Stimulated activated CD4-positive, alpha-beta T cell treated with anti-CD3 and anti-CD28 coated beads, Interleukin-2, amount 100 ng/mL, for 48 hours (primary cell): Measurements from ENCODE around the gene DTNB.
"Not testable (repeated sequence)": the region's sequence is repeated elsewhere in the genome, so short reads cannot be mapped to it uniquely, and the experiment has no call there.

Experiments used
- DNase-seq, 2 donors: peaks; one replicate each; pipeline ENCODE4 v3.0.0-alpha.2; 2020

The DTNB gene

DNA sequence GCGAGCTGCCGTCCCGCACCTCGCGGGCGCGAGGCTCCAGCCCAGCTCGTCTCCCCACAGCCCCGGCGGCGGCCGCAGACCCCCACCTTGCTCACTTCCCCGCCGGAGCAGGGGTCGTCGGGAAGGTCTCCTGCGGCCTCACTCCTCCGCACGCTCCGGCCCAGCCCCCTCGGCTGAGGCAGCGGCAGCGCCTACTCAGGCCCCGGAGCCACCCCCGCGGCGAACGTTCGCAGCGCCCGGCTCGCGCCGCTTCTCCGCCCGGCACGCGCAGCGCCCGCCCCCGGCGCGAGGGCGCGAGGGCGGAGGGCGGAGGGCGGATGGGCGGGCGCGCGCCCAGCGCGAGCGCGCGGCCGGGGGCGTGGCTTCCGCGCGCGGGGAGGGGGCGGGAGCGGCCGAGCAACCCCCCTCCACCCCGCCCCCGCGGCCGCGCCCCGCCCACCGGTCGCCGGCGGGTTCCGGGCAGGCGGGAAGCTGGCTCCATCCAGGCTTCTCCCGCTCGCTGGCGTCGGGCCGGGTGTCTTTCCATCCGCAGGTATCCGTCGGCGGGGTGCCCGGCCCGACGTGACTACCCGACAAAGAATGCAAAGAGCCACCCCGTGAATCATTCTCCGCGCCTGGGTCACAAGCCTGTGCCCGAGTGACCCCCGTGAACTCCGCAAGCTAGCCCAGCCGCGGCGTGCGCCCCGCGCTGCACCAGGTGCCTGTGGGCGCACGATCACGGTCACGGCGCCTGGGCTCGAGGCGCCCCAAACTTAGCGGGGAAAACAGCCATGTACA is at the start of gene DTNB:
Gene DTNB (minus strand): TSS at position 278 of the 777 bp plus-strand sequence. CDS start 20,917 bp downstream, outside the sequence.
- peak; percentile 61 to 69 for DNase-seq

DNA sequence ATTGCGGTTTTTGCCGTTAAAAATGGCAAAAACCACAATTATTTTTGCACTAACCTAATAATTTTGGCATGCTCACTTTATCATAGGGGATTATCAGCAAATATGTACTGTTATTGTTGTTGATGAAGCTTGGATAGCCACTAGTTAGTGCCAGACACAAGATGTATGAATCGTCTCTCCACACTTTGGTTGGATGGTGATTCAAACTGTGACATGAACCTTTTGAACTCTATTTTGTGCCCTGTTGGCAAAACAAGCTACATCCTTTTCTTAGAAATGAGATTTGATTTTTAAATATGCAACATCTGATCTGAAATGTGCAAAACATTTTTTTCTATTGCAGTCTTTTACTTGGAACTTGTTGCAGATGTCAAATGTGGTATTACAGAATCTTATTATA is 48.8 kb upstream of the DTNB start:
- no peak for DNase-seq

- no peak for DNase-seq
Observed at GRCh38 chr2:25720575-25720974, 47.2 kb upstream of the DTNB start.

GRCh38 chr2:25714740-25715139 is 41.4 kb upstream of the DTNB start:
- no peak for DNase-seq

DNA sequence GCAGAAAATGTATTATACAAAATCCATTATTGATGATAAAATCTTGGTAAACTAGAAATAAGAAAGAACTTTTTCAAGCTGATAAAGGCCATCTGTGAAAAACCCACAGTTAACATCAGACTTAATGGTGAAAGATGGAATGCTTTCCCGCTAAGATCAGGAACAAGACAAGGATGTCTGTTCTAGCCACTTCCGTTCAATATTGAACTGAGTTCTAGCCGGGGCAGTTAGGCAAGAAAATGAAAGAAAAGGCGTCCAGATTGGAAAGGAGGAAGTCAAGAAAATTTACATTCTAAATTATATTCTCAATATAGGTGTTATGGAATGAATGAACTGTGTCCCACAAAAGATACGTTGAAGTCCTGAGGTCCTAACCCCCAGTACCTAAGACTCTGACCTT is 39.1 kb upstream of the DTNB start:
- DNase-seq, result no peak

- DNase-seq, result no peak
Observed at GRCh38 chr2:25711675-25712354, 38.4 kb upstream of the DTNB start.

DNA sequence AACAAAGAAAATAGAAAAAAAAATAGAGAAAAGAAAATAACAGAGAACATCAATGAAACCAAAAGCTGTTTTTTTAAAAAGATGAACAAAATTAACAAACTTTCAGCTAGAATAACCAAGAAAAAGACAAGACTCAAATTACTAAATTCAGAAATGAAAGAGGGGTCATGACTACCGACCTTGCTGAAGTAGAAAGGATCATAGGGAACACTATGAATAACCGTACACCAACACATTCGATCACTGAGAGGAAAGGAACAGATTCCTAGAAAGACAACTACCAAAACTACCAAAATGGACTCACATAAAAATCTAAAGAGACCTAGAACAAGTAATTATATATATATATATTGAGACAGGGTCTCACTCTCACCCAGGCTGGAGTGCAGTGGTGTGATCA is 37.4 kb upstream of the DTNB start:
- DNase-seq, result no peak

- DNase-seq, result no peak
Observed at GRCh38 chr2:25709349-25709748, 36.0 kb upstream of the DTNB start.

DNA sequence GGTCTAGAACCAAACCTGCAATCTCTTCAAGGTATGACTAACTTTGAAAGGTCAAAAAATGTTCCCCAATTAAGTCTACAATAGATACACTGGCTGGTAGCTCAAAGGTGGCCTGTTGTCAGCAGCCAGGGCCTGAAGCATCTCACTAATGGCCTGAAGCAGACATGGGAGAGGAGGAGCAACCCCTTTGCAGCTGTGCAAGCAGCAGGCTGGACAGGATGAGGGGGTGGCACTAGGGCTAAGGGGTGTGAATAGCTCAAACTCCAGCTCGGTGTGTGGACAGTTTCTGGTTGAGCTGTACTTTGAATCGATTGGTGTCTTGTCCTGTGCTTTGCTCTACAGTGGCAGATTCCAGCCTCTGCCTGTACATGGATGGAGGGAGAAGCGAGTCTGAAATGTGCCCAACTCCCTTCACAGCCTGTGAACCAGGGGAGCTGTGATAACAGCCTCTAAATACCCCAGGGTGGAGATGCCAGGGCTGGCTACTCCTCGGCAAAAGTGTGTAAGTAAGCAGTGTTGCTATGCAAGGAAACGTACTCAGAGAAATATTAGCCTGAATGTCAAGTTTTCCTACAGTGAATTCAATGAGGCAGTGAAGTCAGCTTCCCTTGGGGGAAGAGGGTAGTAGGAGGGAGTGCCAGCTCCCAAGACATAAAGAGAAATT is 34.7 kb upstream of the DTNB start:
- DNase-seq, result no peak

DNA sequence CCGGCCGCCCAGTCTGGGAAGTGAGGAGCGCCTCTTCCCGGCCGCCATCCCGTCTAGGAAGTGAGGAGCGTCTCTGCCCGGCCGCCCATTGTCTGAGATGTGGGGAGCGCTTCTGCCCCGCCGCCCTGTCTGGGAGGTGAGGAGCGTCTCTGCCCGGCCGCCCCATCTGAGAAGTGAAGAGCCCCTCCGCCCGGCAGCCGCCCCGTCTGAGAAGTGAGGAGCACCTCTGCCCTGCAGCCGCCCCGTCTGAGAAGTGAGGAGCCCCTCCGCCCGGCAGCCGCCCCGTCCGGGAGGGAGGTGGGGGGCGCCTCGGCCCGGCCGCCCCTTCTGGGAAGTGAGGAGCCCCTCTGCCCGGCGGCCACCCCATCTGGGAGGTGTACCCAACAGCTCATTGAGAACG is 32.2 kb upstream of the DTNB start:
- not testable (repeated sequence) for DNase-seq

- no peak for DNase-seq
Observed at GRCh38 chr2:25701801-25702200, 28.4 kb upstream of the DTNB start.

- peak in 1 of 2 donors; percentile 21 for DNase-seq
Observed at GRCh38 chr2:25700221-25700660, 26.9 kb upstream of the DTNB start.

DNA sequence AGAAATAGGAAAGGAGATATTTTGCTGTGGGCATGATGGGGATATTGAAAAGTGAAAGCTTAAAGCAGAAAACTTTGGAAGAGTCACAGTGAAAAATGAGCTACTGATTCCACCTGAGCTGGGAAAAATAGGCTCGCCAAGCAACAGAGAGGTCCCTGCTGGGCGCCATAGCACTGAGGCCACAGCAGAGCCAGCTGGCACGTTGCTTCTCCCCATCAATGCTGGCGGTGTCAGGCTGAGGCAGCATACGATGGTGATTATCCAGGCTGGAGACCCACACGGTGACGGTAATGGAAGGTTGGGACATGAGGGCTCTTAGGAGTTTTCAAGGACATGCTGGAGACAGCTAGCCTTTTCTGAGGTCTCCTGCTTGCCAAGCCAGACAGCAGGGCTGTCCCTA is 25.8 kb upstream of the DTNB start:
- DNase-seq, result no peak

DNA sequence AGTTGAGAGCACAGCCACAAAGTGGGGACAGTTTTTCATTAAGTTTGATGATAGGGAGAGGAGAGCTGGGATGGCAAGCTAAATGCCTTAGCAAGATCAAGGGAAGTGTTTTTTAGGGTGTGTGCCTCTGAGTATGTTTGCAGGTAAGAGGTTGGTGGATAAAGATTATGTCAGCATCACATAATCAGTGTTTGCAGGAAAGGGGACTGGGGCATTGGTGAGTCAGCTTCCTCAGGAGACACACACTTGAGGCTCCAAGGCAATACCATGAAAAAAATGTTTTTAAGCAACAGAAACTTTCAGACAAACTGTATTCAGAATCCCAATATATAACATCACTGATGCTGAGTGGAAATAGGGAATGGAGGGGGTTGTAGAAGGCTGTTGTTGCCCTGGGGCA is 25.4 kb upstream of the DTNB start:
- DNase-seq, result no peak

GRCh38 chr2:25697559-25698341 is 24.4 kb upstream of the DTNB start:
- no peak for DNase-seq

- DNase-seq, result no peak
Observed at GRCh38 chr2:25692737-25693445, 19.5 kb upstream of the DTNB start.

- no peak for DNase-seq
Observed at GRCh38 chr2:25692143-25692542, 18.8 kb upstream of the DTNB start.

DNA sequence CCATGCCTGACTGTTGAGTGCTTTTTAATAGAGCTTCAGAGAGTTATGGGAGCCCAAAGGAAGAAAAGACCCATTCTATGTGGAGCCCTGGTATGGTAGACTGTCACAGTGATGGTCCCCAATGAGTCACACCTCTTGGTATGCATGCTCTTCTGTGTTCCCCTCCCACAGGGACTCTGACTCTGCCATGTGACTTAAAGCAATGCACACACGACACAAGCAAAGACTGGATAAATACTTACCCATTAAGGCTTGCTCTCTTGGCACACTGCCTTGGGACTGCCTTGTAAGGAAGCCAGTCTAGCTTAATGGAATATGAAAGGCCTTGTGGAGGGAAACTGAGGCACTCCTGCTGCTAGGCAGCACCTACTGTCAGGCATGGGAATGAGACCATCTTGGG is 16.7 kb upstream of the DTNB start:
- no peak for DNase-seq

DNA sequence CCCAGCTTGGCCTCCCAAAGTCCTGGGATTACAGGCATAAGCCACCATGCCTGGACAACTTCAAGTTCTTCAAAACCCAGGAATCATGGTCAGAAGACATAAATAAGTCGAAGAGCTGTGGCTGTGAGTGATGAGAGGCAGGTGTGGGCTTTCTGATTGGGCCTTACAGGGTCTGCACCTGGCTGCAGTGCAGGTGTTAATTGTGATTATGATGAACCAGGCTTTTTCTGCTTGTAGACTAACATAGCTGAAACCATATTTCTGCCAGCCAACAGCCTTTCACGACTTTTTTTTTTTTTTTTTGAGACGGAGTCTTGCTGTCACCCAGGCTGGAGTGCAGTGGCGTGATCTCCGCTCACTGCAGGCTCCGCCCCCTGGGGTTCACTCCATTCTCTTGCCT is 14.9 kb upstream of the DTNB start:
- DNase-seq, result no peak

DNA sequence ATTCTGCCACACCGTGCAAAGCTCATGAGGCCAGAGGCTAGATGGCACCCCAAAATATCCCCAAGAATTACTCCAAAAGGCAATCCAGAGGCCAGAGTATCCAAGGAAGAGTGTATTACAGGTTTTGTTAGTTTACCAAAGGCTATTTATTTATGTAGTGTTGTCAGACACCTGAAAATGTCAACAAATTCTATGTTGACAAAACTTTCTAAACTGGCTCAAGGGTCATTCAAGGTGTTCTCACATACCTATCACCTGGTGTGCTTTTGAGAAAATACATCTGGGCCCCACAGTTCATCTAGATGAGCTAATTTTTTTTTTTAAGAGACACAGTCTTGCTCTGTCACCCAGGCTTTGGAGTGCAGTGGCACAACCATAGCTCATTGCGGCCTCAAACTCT is 12.4 kb upstream of the DTNB start:
- DNase-seq, result no peak

DNA sequence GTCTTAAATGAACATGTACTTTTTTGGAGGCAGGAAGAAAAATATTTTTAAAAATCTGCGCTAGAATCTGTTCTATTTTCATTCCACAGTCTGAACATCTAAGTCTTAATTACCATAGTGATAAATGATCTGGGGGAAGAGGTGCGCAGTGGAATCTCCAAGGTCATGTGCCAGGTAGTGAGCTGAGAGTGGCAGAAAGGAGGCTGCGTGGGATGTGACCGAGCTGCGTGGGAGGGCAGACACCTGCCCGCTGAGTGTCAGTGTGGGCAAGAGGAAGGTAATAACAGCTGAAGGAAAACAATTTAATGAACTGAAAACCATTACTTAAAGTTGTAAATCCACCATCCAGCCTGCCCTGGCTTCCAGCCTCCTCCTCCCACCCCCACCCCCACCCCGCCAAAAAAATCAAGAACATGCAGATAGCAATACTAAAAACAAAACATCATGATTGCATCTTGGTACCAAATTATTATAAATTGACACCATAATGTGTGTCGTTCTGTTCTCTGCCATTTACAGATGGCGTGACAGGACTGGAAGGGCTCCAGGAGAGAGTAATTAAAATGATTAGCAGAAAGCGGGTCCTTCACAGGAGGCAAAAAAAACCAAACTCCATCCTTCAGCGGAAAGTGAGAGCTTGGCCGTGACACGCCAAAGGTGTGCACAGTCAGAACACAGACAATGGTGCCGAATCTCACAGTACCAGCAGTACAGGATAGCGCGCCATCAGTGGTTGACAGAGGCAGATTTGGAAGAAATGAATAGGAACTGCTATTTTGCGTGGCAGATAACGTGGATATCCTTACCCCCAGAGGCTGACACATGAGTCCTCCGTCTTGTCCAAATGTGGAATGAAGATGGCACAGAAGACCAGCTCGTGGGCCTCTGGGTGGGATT is 11.4 kb upstream of the DTNB start:
- DNase-seq, result no peak
